C4-2B (cell line): Measurements from ENCODE around the gene KL.

Source experiments
- H3K27ac ChIP-seq: fragments of 450-650 bp; 2 replicates; pipeline ENCODE4 v1.5.1; 2017
- ZFX ChIP-seq: fragments of 450-650 bp; IDR thresholded peaks from 2 replicates; pipeline ENCODE4 v1.6.1; 2017
- TF ChIP-seq, protein P1 (sequence below): fragments of 450-650 bp; conservative IDR thresholded peaks from 2 replicates; pipeline ENCODE4 v1.5.1; 2017; ENCODE audit warnings: mild to moderate bottlenecking

The KL gene

DNA sequence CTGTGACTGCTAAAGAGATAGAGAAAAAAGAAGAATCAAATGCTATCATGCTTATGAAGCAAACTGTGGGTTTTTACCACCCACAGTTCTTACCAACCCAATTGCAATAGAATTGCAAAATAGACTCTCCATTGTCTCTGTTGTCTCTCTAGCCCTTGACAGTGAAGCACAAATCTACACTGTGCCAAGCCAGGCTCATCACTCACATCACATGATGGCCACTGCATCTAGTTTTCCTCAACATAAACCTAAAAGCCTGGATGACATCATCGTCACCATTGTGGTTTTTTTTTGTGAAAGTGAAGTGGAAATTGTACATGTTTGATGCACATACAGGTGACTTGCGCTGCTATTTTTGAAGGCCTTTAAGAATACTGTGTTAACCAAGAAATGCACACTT is 56.1 kb downstream of the KL start:
- no peak overlapping the region for H3K27ac ChIP-seq
- TF ChIP-seq, protein P1, sequence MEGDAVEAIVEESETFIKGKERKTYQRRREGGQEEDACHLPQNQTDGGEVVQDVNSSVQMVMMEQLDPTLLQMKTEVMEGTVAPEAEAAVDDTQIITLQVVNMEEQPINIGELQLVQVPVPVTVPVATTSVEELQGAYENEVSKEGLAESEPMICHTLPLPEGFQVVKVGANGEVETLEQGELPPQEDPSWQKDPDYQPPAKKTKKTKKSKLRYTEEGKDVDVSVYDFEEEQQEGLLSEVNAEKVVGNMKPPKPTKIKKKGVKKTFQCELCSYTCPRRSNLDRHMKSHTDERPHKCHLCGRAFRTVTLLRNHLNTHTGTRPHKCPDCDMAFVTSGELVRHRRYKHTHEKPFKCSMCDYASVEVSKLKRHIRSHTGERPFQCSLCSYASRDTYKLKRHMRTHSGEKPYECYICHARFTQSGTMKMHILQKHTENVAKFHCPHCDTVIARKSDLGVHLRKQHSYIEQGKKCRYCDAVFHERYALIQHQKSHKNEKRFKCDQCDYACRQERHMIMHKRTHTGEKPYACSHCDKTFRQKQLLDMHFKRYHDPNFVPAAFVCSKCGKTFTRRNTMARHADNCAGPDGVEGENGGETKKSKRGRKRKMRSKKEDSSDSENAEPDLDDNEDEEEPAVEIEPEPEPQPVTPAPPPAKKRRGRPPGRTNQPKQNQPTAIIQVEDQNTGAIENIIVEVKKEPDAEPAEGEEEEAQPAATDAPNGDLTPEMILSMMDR = no peak

DNA sequence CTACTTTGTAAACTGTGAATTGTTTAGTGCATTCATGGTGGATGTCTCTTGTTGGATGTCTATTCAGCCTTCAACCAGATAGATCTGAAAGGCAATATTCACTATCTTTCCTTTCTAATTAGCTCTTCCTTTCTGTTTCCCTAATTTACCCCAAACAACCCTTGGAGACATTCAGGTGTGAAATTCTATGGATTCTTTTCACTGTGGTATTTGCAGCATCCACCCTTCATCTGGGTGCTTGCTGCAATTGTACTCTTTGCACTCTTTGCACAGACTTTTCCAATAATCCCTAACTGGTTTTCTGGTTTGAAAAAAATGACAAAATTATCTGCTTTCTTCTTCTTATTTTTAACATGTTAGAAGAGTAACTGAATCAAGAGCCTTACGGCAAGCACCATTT is 56.5 kb downstream of the KL start:
- TF ChIP-seq ZFX = no peak
- TF ChIP-seq, protein P1 = no peak

DNA sequence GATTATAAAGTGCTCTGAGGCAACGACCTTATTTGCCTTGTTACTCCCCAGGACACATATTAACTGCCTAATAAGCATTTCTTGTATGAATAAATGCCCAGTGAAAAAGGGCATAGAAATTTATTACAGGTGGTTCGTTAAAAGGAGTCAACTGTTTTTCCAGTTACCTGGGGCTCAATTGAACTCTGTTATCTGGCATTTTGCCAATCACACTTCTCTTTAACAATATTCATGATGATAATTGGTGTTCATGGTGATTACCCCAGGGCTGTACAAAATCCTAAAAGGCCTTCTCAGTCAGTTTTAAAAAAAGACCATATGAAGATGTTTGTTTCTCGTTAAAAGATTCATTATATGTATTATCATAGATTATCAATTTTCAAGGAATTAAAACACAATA is 57.1 kb downstream of the KL start:
- TF ChIP-seq ZFX = no peak
- TF ChIP-seq, protein P1 = no peak
- no peak overlapping the region for H3K27ac ChIP-seq

More for the DNA sequence above, 56.5 kb downstream of the KL start:
- H3K27ac ChIP-seq = no peak overlapping the region

- H3K27ac ChIP-seq = no peak overlapping the region
- TF ChIP-seq, protein P1 = no peak
- TF ChIP-seq ZFX = no peak
Measured at GRCh38 chr13:33076001-33076992, 60.1 kb downstream of the KL start.

GRCh38 chr13:33078263-33078662 is 62.0 kb downstream of the KL start:
- TF ChIP-seq, protein P1 = no peak
- no peak for TF ChIP-seq ZFX
- peak overlapping the region; percentile 10; the same call in 1 of the 2 replicates for H3K27ac ChIP-seq

DNA sequence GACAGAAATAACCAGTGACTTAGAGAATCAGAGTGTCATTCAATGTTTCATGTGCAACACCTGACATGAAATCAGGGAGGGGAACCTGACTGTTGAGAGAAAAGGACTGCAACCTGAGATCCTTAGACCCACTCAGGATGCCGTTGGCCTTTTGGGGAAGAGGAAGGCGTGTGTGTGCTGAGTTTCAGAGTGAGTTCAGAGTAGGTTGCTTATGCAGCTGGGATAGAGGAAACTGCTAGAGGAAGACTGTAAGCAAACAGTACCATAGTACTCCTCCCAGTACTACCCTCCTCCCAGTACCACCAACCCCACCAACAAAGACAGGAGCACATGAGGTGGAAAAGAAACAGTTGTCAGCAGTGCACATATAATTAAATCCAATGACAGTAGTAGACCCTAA is 63.7 kb downstream of the KL start:
- H3K27ac ChIP-seq = peak overlapping the region; percentile 83
- no peak for TF ChIP-seq ZFX
- TF ChIP-seq, protein P1 = no peak

- no peak overlapping the region for H3K27ac ChIP-seq
- TF ChIP-seq ZFX = no peak
- TF ChIP-seq, protein P1 = no peak
Measured at GRCh38 chr13:33080972-33081590, 64.9 kb downstream of the KL start.
